ENCODE measurements around the gene TRABD.

Gene TRABD

DNA sequence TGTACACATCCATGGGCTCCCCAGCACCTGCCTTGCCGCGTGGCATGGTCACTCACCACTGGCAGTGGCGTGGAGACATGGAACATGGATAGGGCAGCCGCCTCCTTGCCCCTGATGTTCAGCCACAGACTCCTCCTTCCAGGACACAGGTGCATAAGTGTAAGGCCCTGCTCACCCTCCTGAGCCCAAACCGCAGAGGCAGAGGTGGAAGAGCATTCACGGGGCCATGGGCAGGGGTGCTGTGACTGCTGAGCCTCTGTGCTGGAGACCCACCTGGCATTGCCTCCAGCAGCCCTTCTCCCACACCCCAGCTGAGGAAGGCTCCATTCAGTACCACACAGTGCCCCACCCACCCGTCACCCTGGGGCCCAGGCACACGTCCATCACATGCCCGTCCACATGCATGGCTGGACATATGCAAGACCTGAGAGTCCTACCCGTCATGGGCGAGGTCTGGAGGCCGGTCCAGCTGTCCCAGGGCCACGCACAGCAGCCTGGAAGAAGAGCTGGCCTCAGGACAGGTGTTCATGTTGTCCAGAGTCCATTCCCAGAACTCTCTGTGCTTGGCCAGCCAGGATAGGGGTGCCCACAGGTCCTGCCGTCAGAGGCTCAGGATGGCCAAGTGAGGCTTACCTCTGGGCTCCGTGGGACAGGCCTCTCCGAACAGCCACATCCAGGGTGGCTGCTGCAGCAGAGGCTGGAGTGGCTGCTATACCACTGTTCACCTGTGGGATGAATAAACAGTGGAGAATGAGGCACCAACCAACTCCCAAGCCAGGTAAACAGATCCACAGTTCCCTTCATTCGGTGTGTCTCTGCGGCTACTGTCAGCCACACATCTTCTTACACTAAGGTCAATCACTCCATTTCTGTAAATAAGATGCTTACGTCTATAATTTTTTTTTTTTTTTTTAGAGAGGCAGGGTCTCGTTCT, 60.8 kb downstream of the TRABD start:
- DNase-seq, result no peak

DNA sequence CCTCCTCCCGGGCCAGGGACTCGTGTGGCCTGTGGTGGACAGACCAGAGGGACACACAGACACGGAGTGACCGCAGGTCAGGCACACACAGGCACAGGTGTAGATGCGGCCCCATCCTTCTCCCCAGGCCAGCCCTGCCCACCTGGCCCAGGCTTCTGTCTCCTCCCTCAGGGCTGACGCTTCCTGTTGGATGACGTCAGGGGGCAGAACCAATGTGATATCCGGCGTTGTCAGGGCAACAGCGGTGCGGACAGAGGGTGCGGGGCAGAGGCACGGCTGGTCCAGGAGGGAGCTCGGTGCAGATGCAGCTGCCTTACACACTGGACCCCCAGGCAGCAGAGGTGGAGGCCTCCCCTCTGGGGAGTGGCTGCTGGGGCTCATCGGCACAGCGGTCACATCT, 62.0 kb downstream of the TRABD start:
- no peak for DNase-seq

DNA sequence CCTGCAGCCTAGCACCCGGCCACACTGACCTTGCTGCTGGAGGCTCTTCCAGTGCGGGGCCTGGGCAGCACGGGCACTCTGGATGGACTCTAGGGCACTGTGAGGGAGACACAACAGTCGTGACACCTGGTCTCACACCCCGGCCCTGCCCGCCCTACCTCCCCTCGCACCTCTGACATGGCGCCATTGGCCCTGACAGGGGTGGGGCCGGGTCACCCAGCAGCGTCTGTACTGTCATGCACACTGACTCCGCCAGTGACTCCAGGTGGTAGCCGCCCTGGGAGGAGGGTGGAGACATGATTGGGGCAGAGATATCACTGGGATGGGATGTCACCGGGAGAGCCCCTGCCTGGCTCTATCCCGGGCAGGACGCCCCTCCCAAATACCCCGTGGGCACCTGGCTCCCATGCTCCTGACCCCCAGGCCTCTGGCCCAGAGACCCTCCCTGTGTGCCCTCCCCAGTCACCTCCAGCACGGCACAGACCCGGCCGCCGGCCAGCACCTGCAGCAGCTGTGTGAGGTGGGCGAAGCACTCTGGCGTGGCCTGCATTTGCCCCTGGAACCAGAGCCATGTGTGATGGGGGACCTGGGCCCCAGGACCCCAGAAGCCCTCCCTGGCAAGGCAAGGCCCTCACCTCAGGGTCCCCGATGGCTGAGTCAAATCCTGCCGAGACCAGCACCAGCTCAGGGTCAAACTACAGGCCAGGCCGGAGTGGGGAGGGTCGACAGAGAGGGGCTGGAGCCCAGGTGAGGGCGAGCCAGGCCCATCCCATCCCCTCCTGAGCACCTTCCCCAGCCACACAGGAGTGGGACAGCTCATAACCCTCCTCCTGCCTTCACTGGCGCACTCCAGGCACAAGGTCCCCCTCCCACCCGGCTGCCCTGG, 62.7 kb downstream of the TRABD start:
- DNase-seq, result no peak

All from AML-193 (cell line).